ENCODE measurements around the gene BRINP3. TPM values are rescaled to one million over a fixed set of nuclear protein-coding genes. Genes with fewer than 3 reads are reported as not detected.
"Not testable (repeated sequence)": the region's sequence is repeated elsewhere in the genome, so short reads cannot be mapped to it uniquely, and the experiment has no call there.

The BRINP3 gene
- total and polyA plus RNA-seq, 3 donors from 2014 or later = 2.0 to 10.6 (median 2.2) TPM

DNA sequence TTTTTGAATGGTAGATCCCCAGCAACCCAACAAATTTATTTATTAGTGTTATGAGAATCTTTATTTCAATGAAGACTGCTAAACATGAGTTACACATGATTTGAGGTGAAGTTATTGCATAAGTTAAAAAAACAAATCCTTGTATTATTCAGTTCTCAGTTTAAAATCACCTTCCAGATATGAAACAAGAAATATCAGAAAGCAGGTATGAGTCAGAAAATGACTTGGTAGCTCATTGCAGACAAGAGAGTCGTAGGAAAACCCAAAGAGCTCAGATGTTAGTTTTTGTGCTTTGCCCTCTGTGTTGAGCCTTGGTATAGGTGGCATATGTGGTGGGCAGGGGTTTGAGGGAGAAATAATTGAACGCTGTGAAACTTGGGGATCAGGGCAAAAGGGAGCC, 339.4 kb downstream of the BRINP3 start:
- Histone ChIP-seq H3K27me3 (no peaks in the 10 kb centered on the region), H3K4me1 (no peaks in the 10 kb centered on the region), H3K36me3 (ENCODE audit: low read depth, missing control alignments) (no peaks in the 10 kb centered on the region), H3K4me3 (no peak overlapping the region), H3K27ac (no peak overlapping the region), H3K9me3 (no peaks in the 10 kb centered on the region)
- no peak for DNase-seq
- TF ChIP-seq, protein P1, sequence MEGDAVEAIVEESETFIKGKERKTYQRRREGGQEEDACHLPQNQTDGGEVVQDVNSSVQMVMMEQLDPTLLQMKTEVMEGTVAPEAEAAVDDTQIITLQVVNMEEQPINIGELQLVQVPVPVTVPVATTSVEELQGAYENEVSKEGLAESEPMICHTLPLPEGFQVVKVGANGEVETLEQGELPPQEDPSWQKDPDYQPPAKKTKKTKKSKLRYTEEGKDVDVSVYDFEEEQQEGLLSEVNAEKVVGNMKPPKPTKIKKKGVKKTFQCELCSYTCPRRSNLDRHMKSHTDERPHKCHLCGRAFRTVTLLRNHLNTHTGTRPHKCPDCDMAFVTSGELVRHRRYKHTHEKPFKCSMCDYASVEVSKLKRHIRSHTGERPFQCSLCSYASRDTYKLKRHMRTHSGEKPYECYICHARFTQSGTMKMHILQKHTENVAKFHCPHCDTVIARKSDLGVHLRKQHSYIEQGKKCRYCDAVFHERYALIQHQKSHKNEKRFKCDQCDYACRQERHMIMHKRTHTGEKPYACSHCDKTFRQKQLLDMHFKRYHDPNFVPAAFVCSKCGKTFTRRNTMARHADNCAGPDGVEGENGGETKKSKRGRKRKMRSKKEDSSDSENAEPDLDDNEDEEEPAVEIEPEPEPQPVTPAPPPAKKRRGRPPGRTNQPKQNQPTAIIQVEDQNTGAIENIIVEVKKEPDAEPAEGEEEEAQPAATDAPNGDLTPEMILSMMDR (IDR thresholded peaks at IDR 0.05) = no peak
- no peak for TF ChIP-seq POLR2A (IDR thresholded peaks at IDR 0.05)
- intact Hi-C loops (cut with DNase I; ENCODE audit: low total_unique reads) = no loop called here
- WGBS, 2 donors = 87 to 97% methylated on average over 2 of the region's 2 CpGs

DNA sequence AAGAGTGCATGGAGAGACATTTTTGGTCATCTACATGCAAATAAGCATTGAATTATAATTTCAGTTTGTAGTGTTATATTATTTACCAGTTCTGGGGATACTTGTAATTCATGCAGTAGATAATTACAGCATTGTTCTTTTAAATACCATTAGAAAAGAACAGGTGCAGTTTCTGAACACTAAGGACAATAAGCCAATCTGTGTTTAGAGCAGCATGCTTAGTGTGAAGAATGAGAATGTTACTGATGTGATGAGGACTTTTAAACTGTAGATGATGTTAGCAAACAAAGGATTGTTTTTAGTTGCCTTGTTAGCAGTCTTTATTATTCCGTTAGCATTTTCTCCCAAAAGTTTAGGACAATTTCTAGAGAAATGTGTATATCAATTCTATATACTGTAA, 348.3 kb downstream of the BRINP3 start:
- Histone ChIP-seq H3K9me3 (no peaks in the 10 kb centered on the region), H3K36me3 (ENCODE audit: low read depth, missing control alignments) (no peaks in the 10 kb centered on the region), H3K27me3 (no peaks in the 10 kb centered on the region), H3K4me3 (no peak overlapping the region), H3K4me1 (no peaks in the 10 kb centered on the region), H3K27ac (no peak overlapping the region)
- WGBS, 2 donors = 86 to 90% methylated on average over 1 of the region's 1 CpG
- TF ChIP-seq, protein P1 (IDR thresholded peaks at IDR 0.05) = no peak
- no peak for TF ChIP-seq POLR2A (IDR thresholded peaks at IDR 0.05)
- no peak for DNase-seq
- intact Hi-C loops (cut with DNase I; ENCODE audit: low total_unique reads) = no loop called here

DNA sequence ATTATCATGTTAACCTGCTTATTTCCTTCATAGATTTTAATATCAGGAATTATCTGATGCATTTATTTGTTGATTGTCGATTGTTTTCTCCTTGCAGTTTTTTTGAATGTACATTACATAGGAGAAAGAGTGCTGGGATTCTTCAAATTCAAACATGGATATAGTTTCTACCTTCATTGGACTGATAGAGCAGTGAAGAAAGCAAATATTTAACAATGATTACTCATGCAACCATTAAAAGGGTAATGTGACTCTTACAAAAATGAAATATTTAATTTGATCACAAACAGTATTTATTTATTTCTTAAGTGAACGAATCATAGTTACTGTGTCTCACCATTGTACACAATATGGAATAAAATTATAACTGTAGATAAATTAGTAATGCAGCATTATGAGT, 350.9 kb downstream of the BRINP3 start:
- 95 to 97% methylated on average over 2 of the region's 2 CpGs for WGBS, 2 donors
- Histone ChIP-seq H3K27ac (no peak overlapping the region), H3K4me1 (no peaks in the 10 kb centered on the region), H3K4me3 (no peak overlapping the region), H3K27me3 (no peaks in the 10 kb centered on the region), H3K36me3 (ENCODE audit: low read depth, missing control alignments) (no peaks in the 10 kb centered on the region), H3K9me3 (no peaks in the 10 kb centered on the region)
- intact Hi-C loops (cut with DNase I; ENCODE audit: low total_unique reads) = no loop called here
- TF ChIP-seq POLR2A (IDR thresholded peaks at IDR 0.05) = no peak
- TF ChIP-seq, protein P1 (IDR thresholded peaks at IDR 0.05) = no peak
- no peak for DNase-seq

DNA sequence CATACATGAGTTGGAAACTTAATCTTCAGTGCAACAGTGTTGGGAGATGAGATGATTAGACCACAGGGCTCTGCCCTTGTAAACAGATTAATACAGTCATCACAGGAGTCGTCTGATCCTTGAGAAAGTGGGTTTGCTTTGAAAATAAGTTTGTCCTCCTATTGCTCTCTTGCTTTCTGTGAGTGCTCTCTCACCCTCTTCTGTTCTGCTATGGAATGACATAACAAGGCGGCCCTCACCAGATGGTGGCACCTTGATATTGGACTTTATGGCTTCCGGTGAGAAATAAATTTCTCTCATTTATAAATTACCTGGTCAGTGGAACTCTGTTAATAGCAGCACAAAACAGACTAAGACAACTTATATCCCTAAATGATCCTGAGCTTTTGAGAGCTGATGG, 353.6 kb downstream of the BRINP3 start:
- Histone ChIP-seq H3K36me3 (ENCODE audit: low read depth, missing control alignments) (no peaks in the 10 kb centered on the region), H3K9me3 (no peaks in the 10 kb centered on the region), H3K4me1 (no peaks in the 10 kb centered on the region), H3K27me3 (no peaks in the 10 kb centered on the region), H3K4me3 (no peak overlapping the region), H3K27ac (no peak overlapping the region)
- intact Hi-C loops (cut with DNase I; ENCODE audit: low total_unique reads) = no loop called here
- WGBS, 2 donors = 79% methylated on average over 3 of the region's 3 CpGs
- TF ChIP-seq POLR2A (IDR thresholded peaks at IDR 0.05) = no peak
- TF ChIP-seq, protein P1 (IDR thresholded peaks at IDR 0.05) = no peak
- no peak for DNase-seq

DNA sequence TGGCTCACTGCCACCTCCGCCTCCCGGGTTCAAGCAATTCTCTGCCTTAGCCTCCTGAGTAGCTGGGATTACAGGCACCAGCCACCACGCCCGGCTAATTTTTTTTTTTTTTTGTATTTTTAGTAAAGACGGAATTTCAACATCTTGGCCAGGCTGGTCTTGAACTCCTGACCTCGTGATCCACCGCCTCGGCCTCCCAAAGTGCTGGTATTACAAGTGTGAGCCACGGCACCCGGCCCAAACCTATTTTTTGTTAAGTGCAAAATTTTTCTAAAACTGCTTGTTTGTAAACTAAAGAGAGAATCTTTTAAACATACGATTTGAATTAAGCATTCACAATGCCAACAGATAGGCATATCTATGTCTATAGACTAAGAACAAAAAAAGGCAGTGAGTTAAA, 357.1 kb downstream of the BRINP3 start:
- WGBS, 2 donors = 91 to 92% methylated on average over 11 of the region's 11 CpGs
- H3K9me3 ChIP-seq = not testable (repeated sequence)

More for the DNA sequence above, 357.1 kb downstream of the BRINP3 start:
- H3K36me3 ChIP-seq (ENCODE audit: low read depth, missing control alignments); H3K4me3 ChIP-seq; H3K27ac ChIP-seq; H3K4me1 ChIP-seq; intact Hi-C loops (cut with DNase I; ENCODE audit: low total_unique reads); DNase-seq; H3K27me3 ChIP-seq: not testable (repeated sequence)
